ENCODE data around the gene LCN1.

GRCh38 chr9:135471791-135472640 is 49.2 kb upstream of the LCN1 start:
- TF ChIP-seq, protein P1, sequence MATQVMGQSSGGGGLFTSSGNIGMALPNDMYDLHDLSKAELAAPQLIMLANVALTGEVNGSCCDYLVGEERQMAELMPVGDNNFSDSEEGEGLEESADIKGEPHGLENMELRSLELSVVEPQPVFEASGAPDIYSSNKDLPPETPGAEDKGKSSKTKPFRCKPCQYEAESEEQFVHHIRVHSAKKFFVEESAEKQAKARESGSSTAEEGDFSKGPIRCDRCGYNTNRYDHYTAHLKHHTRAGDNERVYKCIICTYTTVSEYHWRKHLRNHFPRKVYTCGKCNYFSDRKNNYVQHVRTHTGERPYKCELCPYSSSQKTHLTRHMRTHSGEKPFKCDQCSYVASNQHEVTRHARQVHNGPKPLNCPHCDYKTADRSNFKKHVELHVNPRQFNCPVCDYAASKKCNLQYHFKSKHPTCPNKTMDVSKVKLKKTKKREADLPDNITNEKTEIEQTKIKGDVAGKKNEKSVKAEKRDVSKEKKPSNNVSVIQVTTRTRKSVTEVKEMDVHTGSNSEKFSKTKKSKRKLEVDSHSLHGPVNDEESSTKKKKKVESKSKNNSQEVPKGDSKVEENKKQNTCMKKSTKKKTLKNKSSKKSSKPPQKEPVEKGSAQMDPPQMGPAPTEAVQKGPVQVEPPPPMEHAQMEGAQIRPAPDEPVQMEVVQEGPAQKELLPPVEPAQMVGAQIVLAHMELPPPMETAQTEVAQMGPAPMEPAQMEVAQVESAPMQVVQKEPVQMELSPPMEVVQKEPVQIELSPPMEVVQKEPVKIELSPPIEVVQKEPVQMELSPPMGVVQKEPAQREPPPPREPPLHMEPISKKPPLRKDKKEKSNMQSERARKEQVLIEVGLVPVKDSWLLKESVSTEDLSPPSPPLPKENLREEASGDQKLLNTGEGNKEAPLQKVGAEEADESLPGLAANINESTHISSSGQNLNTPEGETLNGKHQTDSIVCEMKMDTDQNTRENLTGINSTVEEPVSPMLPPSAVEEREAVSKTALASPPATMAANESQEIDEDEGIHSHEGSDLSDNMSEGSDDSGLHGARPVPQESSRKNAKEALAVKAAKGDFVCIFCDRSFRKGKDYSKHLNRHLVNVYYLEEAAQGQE (IDR thresholded peaks at IDR 0.05; ENCODE audit: insufficient replicate concordance, low read depth): no peak
- TF ChIP-seq CTCF (IDR thresholded peaks at IDR 0.05; ENCODE audit: insufficient read depth, low read length): no peak

Data from HL-60 (cell line).